Epidermal melanocyte (primary cell): ENCODE measurements around the gene WDR26.
A peak's percentile ranks its signal among the peaks of the same experiment; 100 is the strongest.

Experiments
- DNase-seq: peaks from one replicate; pipeline ENCODE4 v3.0.0; 2011; ENCODE audit warnings: low spot score; ENCODE audit not compliant: insufficient read length

The WDR26 gene

DNA sequence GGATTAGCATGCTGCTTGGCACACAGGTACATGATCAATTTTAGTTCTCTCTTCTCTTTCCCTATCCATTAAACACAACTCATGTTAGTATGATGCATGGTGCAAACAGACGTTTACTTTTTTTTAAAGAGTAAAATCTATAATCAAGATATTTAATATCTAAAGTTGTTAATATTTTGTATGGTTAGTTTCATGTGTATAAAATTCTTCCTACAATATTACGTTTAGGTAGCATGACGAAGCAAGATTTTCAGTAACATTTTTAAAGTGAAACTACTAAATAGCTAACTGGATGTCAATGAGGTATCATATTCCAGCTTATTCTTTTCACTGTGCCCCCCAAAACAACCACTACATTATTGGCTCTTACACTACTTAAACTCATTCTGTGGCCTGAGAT, 41.3 kb downstream of the WDR26 start:
- DNase-seq: no peak

DNA sequence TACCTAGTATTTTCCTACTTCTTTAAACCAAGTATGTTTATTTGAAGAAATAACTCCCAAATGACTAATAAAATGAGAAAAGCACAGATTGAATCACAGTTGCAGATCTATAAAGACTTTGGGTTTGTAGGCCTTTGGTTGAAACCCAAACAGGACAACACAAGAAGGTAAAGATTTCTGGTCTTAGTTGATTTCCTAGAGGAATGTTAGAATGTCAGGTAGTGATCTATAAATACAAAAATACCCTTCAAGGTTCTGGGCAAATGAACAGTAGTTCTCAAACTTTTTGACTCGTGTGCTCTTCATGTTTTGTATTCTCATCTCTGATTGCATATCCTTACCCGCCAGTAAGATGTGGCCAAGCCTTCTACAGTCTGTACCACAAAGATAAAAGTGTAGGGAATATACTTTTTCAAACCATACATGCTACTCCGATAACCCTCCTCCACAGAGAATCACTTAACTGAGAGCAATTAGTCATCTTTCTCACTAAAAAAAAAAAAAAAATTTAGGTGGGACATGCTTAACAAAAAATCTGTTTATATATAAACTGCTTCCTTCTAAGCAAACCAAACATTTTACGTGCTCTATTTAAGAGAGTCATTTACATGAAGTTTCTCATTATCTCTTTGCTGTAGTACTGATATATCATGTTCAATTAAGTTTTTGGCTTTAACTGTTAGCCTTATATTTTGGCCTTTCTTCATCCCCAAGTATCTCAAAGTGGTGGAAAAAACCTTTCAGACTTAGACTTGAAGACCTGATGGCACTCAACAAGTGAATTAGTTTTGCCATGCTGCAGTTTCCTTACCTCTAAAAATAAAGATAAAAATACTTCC, 42.0 kb downstream of the WDR26 start:
- no peak for DNase-seq

DNA sequence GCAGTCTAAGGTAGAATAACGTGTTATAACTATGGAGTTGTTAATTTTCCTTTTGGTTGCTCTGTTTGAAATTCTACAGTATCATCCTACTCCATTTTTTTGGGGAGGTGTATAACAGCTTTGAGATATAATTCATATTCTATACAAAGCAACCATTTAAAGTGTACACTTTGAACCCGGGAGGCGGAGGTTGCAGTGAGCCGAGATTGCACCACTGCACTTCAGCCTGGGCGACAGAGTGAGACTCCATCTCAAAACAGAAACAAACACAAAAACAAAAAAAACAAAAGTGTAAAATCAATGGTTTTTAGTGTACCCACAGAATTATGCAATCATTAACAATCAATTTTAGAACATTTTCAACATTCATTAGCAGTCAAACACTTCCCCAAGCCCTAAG, 44.1 kb downstream of the WDR26 start:
- DNase-seq: no peak

DNA sequence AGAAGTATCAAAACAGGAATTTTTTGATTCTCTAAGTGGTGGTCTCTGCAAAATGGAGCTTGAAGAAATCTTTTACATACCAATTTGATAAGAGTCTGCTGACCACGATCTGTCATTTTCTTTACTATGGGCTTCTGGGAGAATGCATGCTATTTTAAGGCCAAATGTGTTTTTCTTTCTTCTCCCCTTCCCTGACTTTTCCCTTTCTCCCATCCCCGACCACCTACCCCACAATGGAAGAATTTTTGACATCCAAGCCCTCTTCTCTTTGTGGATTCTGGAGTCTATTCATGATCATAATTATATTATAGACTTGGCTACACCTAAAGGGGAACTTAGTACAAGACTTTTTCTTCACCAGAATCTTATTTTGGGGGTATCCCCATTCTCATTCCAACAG, 46.7 kb downstream of the WDR26 start:
- DNase-seq: no peak

DNA sequence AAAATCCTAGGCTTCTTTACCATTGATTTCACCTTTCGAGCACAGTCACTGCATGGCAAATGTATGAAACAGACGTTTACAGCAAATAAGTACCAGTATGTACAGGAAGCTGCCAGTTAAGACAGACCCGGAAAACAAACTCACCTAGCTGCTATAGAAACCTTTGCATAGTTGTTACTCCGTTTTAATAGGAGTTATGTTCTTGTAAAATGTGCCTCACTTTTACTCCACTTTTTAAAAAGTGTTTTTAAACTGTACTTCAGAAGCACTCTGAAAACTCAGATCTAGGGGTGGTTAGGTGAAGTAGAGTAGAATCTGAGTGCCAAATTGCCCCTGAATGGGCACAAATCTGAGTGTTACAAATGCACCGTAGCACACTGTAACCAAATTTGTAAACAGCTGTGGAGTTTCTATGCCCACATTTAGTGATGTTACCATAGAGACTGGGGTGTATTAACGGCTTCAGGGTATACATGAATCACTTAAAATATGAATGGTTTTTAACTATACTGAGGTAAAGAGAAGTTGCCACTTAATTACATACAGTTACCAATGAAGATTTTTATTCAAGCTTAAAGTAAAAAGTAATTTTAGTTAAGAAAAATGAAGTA, 47.2 kb downstream of the WDR26 start:
- DNase-seq: no peak

DNA sequence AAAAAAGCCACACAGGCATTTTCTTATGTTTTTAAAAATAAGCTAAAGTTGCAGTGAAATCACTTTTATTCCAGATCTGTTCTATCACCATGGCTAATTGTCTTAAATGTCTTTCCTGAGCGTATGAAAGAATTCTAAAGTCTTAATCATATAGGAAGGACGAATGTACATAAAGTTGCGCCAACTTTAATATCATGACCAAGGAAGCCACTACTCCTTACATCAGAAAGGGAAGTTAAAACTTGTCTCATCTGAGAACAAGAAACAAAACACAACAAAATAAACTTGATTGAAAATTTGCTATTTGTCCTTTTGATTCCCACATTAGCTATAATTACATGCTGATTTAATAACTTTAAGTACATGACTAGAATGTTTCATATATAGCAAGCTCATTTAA, 51.4 kb downstream of the WDR26 start:
- no peak for DNase-seq

DNA sequence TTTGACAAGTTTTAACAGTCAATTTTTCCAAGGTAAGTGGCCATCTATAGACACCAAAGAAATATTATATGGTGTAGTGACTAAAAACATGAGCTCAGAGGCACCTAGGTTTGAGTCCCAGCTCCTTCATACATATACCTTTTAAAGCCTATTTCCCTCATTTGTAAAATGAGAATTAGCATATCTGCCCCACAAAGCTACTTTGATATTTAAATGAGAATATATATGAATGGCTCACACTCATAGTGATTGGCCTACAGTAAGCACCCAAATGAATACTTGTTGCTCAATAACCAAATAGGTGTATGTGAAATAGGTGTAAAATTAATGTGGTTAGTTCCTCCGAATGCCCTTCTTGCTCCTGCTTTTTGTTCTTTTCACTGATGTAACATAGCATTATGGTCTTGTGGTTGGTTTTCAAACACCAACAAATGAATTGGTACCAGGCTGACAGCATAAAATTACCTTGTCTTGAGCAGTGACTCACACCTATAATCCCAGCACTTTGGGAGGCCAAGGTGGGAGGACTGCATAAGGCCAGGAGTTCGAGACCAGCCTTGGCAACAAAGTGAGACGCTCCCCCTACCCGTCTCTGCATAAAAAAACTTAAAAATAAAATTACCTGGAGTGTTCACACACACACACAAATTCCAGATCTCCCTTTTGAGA, 52.6 kb downstream of the WDR26 start:
- DNase-seq: no peak

DNA sequence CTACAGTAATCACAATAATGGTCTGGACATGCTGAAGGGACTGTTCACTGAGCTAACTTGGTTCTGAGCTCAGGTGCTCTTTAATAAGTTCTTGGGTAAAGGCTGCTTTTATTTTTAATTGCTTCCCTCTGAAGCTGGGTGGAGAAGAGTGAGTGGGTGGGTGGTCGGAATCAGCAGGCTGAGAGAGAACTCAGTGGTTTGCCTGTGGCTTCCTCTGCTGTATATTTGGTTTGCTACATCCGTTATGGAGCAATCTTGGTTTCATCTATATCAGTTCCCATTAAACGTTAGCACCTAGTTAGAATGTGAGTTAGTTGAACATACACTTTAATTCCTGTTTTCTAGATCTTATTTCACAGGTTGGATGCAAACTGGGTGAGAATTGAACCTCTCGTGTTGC, 54.6 kb downstream of the WDR26 start:
- no peak for DNase-seq

DNA sequence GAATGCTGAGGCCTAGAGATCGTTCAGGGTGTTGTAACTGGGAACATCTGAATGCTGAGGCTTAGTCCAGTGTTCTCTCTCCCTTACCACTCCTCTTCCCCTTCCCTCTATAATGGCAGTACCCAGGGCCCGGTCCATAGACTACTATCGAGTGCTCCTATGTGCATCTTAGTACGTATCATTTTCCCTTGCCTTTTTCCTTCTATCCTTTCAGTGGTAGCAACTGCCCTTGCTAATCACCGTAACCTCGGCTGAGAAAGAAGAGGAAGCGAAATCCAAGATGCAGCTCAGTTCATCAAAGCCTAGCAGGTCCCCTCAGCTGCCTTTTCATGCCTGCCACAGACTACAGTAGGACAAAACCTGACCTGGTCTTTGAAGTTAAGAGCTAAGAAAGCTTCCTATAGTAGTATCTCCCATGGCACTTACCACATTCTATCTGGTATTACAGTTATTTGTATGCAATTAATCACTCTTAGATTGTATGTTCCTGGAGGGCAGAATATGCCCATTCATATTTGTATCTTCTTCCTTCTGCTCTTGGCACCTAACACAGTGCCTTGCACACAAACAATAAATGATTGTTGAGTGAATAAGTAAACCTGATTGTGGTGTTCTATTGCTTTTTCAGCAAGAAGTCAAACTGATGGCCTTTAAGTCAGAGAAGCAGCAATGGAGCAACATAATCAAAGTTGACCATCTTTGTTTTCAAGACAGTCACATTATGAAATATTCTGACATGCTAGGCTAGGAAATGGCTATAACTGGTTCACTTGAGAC, 55.6 kb downstream of the WDR26 start:
- no peak for DNase-seq

DNA sequence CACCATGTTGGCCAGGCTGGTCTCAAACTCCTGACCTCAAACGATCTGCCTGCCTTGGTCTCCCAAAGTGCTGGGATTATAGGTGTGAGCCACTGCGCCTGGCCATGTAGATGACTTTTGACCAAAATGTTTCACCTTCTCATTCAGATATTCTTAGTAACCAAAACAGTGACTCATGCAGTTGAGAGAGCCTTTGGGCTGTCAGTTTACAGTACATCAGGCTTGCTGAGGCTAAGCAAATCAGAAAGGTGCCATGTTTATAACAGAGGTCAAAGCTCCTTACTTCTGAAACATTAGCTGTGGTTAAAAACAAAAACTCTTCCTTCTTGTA, 57.0 kb downstream of the WDR26 start:
- DNase-seq: no peak

DNA sequence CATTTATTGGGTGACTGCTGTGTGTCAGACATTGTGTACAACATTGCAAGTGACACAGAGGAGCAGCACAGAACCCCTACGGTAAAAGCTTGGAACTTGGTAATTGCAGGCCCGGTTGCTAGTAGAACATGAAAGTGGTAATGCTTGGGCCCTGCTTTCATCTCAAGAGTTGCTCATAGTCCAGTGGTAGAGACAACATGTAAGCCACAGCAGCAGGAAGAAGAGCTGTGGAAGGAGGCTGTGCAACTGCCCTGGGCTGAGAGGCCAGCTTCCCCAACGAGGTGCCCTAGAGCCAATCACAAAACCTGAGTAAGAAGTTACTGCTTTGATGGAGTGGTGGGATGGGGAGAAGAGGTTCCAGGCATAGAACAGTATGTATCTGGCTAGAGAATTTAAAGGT, 59.5 kb downstream of the WDR26 start:
- DNase-seq: no peak

DNA sequence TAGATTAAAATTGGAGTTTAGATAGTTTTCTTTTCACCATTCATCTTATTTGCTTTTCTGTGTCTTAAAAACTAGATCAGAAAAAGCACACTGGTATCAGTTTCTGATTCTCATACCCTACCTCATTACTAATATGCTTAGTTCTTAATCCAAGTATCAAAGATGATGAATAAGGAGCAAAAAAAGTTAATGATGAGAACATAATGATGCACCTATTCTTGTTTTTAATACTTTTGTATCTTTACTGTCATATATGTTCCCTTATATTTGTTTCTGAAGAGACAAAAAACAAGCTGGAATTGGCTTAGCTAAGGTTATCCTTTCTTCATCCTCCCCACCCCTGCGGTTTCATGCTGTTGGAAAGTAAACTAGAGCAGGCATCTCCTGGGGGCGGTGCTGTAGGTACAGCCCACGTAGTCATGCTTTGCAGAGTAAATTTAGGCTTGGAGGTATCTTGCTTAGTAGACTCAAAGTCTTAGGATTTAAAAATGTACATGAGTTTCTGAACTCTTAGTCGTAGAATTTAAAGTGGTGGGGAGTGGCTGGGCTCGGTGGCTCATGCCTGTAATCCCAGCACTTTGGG, 61.5 kb downstream of the WDR26 start:
- DNase-seq: no peak

DNA sequence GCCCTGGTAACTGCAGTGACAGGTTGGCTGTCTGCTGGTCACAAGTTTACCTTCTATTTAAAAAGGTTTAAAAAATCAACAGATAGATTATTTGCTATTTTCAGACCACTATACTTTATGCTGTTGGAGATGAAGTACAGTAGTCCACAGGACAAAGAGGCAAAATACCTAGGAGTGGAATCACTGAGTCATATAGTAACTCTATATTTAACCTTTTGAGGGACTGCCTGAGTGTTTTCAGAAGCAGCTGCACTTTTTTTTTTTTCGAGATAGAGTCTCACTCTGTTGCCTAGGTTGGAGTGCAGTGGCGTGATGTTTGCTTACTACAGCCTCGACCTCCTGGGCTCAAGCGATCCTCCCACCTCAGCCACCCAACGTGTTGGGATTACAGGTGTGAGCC, 66.2 kb downstream of the WDR26 start:
- DNase-seq: no peak

DNA sequence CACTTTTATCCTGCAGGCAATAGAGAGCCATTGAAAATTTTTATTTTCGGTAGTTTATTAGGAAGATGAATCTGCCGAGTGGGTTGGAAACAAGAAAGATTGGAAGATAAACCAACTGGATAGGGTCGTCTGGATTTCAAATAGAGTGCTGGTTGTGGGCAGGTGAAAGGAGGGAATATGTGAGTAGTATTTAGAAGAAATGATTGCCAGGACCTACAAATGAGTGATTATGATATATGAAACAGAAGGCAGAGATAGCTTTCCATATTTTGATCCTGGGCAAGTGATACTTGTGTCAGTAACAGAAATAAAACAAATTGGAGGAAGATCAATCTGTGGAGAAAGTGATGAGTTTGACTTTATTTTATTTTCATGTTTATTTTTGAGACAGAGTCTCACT, 75.4 kb downstream of the WDR26 start:
- DNase-seq: no peak

DNA sequence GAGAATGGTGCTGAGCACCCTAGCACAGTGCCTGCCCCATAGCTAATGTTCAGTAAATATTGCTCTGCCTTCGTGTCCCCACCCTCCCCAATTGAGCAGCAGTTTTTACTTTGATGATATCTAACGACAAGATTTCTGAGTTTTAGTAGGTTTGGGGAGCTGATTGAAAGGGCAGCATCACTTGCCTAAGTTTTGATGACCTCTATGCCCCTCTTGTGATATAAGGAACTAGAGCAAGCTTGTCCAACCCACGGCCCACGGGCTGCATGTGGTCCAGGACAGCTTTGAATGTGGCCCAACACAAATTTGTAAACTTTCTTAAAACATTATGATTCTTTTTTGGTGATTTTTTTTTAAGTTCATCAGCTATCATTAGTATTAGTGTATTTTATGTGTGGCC, 76.4 kb downstream of the WDR26 start:
- no peak for DNase-seq

DNA sequence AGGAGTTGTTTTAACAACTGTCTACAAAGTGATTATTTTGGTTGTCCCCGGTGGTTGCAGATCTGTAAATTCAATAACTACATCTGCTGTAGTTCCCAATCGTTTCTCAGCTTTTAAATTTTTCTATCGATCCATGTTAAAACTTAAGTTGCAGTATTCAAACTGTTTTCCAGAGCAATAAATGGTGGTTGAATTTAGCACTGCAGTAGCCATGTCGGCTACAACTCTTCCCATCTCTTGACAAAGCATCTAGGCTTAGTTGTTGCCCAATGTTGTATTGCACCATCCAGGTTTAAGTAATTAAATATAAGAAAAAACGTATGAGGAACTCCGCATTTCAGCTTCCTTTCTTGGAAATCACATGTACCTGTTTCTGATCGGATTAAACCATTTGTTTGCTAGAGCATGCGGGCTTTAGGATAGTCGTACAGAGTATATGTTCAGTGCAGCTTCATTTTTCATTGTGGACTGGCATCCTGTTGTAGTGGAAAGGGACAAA, 76.9 kb downstream of the WDR26 start:
- DNase-seq: no peak

DNA sequence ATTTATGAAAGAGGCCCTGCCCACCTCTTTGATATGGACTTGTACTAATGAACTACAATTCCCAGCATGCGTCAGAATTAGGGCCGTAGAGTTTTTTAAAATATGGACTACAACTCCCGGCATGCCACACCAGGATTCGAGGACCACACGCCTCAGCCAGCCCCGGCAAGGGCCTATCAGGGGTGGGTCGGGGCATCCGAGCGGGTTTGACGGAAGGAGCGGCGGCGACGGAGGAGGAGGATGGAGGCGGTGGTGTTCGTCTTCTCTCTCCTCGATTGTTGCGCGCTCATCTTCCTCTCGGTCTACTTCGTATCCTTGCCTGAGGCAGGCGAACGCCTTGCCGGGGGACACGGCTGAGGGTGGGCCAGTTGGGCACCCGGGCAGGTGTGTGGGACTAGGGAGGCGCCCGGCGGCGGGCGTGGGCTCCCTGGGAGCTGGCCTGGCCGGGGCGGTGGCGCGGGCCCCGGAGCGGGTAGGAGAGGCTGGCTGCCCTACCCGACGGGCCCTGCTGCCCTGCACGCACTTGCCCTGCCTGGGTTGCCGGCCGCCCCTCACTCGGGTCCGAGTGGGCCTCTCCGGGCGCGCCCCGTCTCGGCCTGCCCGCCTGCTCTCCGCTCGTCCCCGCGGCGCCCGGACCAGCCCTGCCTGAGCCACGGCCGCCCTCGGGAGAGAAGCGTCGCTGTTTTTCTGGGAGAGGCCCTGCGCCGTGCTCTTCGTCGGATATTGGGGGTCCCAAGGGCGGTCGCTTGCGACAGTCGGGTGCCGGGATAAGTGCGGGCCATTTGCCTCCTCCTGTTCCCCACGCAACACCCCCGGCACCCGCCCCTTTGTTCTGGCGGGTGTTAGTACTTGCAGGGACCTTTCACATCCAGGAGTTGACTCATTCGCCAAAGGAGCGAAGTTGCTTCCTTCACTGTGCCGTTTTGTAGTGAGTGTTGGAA, 77.6 kb downstream of the WDR26 start, which contains the start of gene CNIH4:
Gene CNIH4 (plus strand): TSS at position 195 of the 941 bp plus-strand sequence. CDS start 46 bp downstream, at position 241.
- DNase-seq: peak; percentile 90

DNA sequence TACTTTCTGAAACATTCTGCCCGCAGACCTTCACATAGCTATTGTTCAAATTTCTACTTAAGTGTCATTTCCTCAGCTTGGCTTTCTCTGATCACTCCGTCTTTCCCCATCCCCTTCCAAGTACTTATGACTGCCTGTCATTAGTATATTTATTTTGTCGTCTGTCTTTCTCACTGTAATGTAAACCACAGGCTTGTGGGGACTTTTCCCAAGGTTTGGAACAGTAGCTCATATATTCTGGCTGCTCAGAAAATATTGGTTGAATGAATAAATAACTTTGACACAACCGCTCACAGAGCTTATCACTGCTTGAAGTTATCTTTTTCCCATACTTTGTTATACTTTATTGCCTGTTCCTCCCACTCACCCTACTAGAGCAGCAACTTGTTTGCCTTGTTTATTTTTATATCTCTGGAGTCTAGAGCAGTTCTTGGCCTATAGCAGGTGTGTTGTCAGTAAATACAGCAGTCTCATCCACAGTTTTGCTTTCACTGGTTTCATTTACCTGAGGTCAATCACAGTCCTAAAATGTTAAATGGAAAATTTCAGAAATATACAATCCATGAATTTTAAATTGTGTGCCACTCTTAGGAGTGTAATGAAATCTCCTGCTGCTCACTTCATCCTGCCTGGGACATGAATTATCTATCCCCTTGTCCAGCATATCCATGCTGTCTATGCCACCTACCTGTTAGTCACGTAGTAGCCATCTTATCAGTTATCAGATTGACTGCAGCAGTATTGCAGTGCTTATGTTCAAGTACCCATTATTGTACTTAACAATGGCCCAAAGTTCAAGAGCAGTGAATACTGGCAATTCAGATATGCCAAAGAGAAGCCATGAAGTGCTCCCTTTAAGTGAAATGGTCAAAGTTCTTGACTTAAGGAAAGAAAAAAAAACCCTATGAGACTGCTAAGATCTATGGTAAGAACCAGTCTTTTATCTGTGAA, 80.3 kb downstream of the WDR26 start:
- DNase-seq: no peak
